CD4-positive, alpha-beta T cell treated with Interleukin-17A for 4 hours (primary cell): ENCODE measurements around the gene ROPN1B.
"Not testable (repeated sequence)": the region's sequence is repeated elsewhere in the genome, so short reads cannot be mapped to it uniquely, and the experiment has no call there.

Experiments
- DNase-seq: peaks from one replicate; pipeline ENCODE4 v3.0.0-alpha.2; 2020; ENCODE audit warnings: mixed read lengths

The ROPN1B gene

DNA sequence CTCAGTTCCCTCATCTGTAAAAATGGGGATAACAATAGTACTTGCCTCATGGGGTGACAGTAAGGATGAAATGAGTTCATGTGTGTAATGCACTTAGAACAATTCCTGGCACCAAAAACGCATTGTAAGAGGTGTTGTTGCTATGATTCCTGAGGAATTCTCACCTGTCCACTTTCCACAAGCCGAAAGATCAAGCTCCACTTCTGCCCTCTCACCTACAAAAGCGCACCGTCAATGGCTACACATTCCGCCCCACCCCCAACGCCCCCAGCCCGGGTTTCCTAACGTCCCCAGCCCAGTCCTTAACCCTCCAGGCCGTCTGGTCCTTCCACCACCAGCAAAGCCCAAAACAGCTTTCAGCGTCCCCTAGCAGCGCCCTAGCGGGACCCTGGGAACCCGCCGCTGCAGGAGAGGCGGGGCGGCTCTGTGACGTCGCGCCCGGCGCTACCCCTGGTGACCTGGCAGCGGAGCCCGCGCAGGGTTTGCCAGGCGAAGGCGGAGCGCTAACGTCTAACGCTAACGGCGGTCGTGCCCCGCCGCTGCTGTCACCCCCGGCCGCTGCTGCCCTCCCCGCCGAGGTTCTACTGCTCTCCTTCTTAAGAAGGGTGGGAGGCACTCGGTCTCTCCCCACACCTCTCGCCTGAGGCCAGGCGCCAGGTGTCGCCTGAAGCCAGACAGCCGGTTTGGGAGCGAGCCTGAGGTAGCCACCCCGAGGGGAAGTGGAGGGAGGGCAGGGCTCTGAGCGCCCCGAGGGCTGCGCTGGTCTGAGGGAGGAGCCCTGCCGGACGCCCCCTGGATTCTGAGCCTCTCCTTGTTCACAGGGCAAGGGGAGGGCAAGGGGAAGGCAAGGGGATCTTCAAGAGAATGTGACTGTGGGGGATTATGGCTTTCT is at the start of gene ROPN1B:
ROPN1B (plus strand) TSS at position 478 of the 892 bp plus-strand sequence. CDS start 2,877 bp downstream, outside the sequence.
- not testable (repeated sequence) for DNase-seq

DNA sequence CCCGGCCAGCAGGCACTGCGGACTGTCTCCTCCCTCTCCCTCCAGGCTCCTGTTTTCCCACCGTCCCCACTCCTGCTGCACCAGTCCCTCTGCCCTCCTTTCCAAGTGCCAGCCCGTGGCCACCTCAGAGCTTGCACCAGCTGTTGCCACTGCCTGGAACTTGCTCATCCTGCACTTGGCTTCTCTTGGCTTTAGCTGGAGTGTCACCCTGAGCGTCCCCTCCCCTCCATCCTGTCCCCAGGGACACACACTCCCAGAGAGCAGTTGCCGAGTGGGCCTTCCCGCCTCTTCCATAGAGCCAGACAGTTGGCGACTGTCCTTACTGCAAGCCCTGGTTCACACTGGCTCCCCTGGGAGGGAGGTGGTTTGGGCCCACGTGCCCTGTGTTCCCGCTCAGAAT is 48.8 kb upstream of the ROPN1B start:
- DNase-seq = not testable (repeated sequence)

- not testable (repeated sequence) for DNase-seq
Measured at GRCh38 chr3:125920751-125921279, 48.2 kb upstream of the ROPN1B start.

- peak; percentile 51 for DNase-seq
Measured at GRCh38 chr3:125921712-125922111, 47.3 kb upstream of the ROPN1B start.

DNA sequence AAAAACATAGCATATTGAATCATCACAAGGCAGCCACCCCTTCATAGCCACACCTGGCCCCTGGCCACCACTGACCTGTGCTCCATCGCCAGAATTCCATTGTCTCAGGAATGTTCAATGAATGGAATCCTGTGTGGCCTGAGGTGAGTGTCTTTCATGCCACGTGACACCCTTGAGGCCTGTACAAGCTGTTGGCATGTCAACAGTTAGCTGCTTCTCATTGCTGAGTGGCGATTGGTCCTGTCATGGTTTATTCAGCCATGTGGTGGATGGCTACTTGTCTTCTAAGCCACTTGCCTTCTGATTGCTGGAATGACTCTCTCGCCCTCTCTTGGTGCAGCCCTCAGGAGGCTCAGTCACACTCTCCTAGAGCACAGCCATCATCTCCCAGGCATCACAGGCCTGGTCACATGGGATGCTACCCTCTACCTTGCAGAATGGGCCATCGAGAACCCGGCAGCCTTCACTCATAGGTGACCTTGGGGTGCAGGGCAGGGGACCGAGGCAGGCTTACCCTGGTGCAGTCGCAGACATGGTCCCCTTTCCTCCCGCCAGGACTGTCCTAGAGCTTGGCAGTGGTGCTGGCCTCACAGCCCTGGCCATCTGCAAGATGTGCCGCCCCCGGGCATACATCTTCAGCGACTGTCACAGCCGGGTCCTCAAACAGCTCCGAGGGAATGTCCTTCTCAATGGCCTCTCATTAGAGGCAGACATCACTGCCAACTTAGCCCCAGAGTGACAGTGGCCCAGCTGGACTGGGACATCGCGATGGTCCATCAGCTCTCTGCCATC is 45.5 kb upstream of the ROPN1B start:
- DNase-seq = not testable (repeated sequence)

DNA sequence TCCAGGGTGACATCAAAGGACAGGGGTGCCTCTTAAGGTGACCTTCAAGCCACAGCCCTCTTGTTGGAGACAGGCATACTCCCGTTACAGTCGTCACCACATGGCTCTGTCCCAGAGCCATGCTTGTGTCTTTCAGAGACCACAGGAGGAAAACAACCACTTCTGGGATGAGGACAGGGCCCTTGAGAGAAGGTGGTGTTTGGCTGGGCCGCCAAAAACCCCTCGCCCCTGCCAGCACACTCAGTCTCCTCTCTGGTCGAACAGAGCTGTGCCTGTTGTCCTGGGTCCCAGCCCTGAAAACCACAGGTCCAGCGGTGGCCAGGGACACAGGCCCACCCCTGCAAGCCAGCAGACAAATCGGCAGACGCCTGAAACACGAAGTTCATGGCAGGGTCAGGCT is 44.7 kb upstream of the ROPN1B start:
- not testable (repeated sequence) for DNase-seq

GRCh38 chr3:125925727-125926126 is 43.3 kb upstream of the ROPN1B start:
- not testable (repeated sequence) for DNase-seq

- peak; percentile 64 for DNase-seq
Measured at GRCh38 chr3:125928771-125929545, 40.0 kb upstream of the ROPN1B start.

- DNase-seq = not testable (repeated sequence)
Measured at GRCh38 chr3:125929765-125930164, 39.2 kb upstream of the ROPN1B start.

DNA sequence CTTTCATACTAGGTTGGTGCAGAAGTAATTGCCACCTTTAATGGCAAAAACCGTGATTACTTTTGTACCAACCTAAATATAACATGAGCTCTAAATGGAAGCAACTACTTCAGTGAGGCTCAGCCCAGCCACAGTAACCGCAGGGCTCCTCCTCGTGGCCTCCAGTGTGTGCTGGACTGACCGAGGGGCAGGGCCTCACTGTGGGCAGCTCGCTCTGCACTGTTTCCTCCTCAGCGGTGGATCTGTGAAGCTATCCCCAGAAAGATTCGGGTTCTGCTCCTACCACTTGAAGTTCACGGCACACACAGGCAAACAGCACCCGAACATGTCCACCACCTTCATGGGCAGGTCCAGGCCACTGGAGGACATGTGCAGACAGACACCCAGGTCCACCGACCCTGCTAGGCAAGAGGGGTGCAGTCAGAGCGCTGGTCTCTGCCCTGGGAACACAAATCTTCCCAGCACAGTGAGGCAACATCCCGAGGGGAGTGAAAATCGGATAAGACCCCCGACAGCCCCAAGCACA is 37.6 kb upstream of the ROPN1B start:
- DNase-seq = not testable (repeated sequence)

GRCh38 chr3:125933397-125934173 is 35.4 kb upstream of the ROPN1B start:
- DNase-seq = not testable (repeated sequence)

DNA sequence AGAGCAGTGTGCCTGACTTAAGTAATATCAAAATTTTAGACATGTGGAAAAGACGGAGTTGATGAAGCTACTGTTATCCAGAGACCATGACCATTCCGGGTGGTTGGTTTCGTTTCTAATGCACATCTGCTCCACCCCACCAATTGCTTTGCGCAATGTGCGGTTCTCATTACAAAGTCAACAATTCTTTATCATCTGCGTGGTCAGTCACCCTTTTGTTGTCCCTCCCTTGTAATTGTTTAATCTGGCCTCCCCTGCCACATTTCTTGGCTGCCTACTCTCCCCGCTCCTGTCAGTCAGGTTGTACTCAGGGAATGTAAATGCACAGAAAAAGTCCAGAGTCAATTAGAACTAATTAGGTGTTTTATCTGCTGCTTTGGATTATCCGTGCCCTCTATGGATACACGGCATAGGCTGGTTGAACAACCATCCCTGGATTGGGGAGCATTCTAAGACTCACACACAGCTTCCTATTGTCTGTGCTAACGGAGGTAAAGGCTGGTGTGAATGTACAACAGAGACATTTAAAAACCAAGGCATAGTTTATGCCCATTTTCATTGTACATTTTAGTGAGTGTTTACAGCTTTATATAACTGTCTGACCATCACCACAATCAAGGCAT is 33.6 kb upstream of the ROPN1B start:
- DNase-seq = not testable (repeated sequence)

DNA sequence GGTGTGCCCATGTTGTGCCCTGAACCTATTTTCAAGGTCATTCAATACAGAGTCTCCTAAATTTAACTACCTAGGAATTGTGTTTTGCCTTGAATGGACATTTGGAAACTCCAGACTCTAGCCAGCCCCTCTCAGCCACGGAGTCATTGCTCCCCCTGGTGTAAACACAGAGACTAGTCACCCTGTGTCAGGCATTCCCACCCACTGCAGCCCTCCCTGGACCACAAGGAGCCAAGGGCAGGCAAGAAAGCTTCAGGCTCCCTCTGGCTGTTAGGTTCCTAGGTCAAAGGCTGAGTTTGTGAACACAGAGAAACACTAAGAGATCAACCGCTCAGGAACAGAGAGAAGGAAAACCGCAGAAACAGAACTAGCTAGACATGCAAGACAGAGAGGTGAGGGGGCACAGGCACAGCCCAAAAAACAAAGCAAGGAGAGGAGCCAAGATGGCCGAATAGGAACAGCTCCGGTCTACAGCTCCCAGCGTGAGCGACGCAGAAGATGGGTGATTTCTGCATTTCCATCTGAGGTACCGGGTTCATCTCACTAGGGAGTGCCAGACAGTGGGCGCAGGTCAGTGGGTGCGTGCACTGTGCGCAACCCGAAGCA is 32.7 kb upstream of the ROPN1B start:
- not testable (repeated sequence) for DNase-seq

GRCh38 chr3:125936891-125937290 is 32.1 kb upstream of the ROPN1B start:
- not testable (repeated sequence) for DNase-seq

DNA sequence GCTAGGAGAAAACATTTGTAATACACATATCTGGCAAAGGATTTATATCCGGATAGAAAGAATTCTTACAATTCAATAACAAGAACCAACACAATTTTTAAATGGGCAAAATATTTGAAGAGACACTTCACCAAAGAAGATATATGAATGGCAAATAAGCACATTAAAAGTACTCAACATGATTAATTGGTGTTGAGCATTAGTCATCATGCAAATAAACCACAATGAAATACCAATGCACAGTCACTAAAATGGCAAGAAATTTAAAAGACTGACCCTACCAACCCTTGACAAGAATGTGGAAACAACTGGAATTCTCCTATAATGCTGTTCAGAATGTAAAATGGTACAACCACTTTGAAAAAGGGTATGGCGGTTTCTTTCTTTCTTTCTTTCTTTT is 21.2 kb upstream of the ROPN1B start:
- DNase-seq = not testable (repeated sequence)

GRCh38 chr3:125948901-125949300 is 20.1 kb upstream of the ROPN1B start:
- not testable (repeated sequence) for DNase-seq

DNA sequence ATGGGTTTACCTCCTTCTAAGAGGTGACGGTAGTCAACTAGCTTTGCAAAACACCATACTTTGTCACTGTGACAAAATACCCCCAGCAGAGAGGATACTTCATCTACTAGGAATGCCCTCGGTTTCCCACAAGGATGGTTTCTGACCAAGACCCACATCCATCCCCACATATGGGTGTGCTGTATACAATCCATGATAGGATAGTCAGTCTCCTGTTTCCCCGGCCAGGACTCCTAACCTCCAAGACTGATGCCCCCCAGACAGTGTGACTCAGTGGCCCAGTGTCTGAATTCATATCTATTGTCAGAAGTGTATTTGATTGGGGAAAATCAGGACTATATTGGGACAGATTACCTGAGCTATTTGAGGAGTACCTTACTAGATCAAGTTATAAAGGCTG is 17.8 kb upstream of the ROPN1B start:
- not testable (repeated sequence) for DNase-seq

DNA sequence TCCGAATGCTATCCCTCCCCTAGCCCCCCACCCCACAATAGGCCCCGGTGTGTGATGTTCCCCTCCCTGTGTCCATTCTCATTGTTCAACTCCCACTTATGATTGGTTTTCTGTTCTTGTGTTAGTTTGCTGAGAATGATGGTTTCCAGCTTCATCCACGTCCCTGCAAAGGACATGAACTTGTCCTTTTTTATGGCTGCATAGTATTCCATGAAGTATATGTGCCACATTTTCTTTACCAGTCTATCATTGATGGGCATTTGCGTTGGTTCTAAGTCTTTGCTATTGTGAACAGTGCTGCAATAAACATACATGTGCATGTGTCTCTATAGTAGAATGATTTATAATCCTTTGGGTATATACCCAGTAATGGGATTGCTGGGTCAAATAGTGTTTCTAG is 12.0 kb upstream of the ROPN1B start:
- DNase-seq = not testable (repeated sequence)

DNA sequence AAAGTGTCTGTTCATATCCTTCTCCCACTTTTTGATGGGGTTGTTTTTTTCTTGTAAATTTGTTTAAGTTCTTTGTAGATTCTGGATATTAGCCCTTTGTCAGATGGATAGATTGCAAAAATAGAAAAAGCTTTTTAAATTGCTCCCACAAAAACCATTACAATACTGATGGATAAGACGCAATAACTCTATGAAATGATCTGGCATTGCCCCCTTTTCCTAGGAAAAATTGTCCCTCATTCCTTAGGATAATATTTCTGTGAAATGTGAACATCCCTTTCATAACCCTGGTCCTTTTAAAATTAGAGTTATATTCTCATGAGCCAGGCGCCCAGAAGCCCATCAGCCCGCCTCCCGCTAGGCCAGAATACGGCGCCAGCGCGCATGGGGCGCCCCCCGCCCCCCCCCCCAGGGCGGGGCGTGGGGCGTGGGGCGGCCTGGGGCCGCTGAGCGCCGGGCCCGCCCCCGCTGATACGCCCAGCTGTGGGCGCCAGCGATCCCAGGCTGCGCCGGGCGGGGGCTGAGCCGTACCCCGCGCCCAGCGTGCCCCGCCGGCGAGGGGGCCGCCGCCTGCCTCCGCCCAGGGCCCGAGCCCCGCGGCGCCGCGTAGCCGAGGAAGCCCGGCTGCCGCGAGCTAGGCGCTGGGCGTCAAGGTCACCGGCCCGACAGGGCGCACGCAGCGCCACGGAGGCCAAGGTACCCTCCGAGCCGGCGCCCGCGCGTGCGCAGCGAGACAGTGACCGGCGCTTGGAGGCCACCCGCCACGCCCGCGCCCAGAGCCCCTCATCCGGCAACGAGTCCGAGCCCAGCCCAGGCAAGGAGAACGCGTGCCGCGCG is 11.1 kb upstream of the ROPN1B start:
- no peak for DNase-seq
